Nucleus accumbens (tissue), 56 donors: ENCODE data around the gene FHL2.
"Not testable (repeated sequence)": the region's sequence is repeated elsewhere in the genome, so short reads cannot be mapped to it uniquely, and the experiment has no call there.

Experiments used
- DNase-seq, 56 donors: peaks; one replicate each; lab custom pipeline; 2025; lab: John Stamatoyannopoulos, UW

FHL2 gene

GRCh38 chr2:105361102-105361889 lies 37.6 kb downstream of the FHL2 start:
- no peak for DNase-seq

DNA sequence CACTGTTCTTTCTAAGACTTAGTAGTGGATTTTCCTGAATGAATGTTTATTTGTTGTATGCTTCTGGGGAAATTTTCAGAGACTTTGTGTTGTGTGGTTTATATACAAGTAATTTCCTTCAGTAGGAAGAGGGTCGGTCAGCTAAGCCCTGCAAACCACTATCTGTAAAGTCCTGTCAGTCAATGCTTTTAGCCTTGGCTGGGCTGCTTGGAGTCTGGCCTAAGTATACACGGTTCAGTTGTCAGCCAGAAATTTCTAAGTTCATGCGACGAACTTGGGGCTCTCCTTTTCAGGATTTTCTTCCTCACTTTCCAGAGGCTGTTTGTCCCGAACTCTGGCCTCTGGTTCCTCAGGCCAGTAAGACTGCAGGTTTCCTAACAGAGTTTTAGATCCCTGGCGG lies 40.3 kb downstream of the FHL2 start:
- no peak for DNase-seq

- DNase-seq: no peak
Observed at GRCh38 chr2:105357122-105357521, 41.7 kb downstream of the FHL2 start.

DNA sequence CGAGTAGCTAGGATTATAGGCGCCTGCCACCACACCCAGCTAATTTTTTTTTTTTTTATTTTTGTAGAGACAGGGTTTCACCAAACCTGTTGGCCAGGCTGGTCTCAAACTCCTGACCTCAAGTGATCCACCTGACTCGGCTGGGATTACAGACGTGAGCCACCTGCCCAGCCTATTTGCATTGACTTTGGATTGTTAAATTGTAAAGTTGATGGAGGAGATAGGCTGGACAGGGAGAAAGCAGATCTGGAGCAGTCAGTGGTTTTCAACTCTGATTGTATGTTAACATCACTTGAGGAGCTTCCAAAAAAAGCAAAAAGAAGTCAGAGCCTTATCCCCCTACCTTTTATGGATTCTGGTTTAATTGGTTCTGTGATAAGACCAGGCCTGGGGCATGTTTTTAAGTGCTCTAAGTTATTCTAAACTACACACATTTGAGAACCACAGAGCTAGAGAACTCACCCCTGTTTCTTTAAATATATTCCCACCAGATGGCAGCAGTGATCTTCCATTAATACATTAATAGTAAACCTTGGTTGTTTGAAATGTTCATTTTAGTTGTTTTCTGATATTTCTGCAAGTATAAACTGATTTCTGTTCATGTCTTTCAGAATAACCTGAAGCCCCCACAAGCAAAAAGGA lies 54.0 kb downstream of the FHL2 start:
- no peak for DNase-seq

- no peak for DNase-seq
Observed at GRCh38 chr2:105339414-105339813, 59.4 kb downstream of the FHL2 start.

- DNase-seq: no peak
Observed at GRCh38 chr2:105338020-105338385, 60.8 kb downstream of the FHL2 start.

DNA sequence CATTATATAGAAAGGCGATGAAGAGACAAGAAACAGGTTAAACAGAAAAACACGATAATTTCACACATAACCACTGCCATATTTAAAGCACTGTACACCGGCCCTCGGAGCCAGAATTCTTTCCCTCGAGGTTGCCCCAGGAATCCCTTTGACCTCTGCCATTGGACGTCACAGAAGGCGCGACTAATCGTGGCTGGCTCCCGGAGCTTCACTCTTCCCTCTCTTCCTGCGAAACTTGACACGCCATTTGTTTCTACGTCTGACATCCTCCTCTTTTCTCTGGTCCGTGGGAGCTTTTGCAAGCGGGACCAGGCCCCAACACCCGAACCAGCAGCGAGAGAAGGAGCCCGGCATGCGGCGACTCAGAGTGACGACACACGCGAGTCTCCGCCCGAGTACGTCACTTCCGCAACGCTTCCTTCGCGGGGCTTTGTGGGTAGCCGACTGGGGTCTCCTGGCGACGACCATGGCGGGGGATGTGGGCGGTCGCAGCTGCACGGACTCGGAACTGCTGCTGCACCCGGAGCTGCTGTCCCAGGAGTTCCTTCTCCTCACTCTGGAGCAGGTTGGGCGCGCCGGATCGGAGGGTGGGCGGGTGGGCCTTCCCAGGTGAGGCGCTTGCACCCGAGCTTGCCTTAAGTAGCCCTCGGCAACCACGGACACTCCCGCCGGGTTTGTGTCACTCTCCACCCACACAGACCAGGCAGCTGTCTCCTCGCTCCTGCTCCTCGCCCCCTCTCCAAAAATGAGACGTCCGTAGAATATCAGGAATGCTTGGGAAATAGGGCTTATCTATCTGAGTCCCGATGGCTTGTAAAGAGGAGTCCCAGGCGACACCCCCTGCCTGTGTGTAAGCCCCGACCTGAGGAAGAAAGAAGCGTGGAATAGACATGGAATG lies 61.5 kb downstream of the FHL2 start, which contains the start of gene C2orf49:
C2orf49 (plus strand) TSS at position 419 of the 898 bp plus-strand sequence; CDS start at position 467, 48 bp downstream.
- DNase-seq: peak in 55 of 56 donors; percentile 37 to 98 (median 88)

- no peak for DNase-seq
Observed at GRCh38 chr2:105336786-105337121, 62.1 kb downstream of the FHL2 start.

DNA sequence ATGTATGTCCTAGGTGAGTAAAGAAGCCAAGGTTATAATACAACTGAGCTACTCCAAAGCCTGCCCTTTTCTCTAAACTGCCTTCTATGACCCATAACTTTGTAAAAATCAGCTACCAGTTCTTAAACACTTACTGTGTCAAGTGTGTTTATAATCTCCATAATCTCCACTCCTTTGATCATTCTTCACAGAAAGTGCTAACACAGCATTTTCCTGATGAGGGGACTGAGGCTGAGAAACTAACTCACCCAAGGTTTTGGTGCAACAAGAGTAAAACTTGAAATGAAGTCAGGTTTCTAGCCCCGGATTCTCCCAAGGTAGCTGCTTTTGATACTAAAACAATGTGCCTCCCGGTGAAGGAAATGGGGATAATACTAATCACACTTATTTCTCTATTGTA lies 63.4 kb downstream of the FHL2 start:
- no peak for DNase-seq

DNA sequence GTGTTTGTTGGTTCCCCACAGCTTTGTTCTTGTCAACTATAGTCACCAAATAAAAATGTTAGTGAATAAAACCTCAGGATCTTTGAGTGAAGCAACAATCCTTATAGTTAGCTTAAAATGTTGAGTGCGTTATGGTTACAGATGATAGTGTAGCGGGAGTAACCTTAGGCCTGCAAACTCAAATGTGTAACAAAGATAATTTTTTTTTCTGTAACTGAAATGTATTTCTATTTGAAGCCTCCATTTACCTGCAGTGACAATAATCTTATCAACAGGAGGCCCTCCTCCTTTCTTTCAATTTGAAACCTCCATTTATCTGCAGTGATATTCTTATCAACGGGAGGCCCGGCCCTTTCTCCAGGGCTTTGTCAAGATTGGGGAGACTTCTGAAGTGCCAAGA lies 64.6 kb downstream of the FHL2 start:
- no peak for DNase-seq

- no peak for DNase-seq
Observed at GRCh38 chr2:105330681-105331375, 68.0 kb downstream of the FHL2 start.

GRCh38 chr2:105329561-105330495 lies 69.0 kb downstream of the FHL2 start, which contains the start of gene TGFBRAP1:
TSS of gene TGFBRAP1 (minus strand) at chr2:105329735. CDS start at chr2:105308301, 21,434 bp downstream.
- DNase-seq: peak in 38 of 56 donors; percentile 18 to 73 (median 44)

DNA sequence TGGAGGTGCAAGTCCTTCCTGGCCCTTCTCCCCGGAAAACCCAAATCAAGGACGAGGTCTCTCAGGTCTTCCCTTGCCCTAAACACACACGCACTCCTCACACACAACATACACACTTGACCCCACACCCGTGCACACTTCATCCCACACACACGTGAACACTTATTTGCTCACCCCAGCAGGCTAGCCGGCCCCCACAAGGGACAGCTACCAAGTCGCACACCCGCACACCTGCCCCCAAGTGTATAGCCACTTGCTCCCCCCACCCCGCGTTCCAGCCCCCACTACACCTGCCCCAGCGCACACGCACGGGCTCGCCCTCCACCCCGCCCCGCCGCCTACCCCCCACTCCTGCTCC lies 69.7 kb downstream of the FHL2 start:
- peak in 11 of 56 donors; percentile 10 to 62 (median 38) for DNase-seq

DNA sequence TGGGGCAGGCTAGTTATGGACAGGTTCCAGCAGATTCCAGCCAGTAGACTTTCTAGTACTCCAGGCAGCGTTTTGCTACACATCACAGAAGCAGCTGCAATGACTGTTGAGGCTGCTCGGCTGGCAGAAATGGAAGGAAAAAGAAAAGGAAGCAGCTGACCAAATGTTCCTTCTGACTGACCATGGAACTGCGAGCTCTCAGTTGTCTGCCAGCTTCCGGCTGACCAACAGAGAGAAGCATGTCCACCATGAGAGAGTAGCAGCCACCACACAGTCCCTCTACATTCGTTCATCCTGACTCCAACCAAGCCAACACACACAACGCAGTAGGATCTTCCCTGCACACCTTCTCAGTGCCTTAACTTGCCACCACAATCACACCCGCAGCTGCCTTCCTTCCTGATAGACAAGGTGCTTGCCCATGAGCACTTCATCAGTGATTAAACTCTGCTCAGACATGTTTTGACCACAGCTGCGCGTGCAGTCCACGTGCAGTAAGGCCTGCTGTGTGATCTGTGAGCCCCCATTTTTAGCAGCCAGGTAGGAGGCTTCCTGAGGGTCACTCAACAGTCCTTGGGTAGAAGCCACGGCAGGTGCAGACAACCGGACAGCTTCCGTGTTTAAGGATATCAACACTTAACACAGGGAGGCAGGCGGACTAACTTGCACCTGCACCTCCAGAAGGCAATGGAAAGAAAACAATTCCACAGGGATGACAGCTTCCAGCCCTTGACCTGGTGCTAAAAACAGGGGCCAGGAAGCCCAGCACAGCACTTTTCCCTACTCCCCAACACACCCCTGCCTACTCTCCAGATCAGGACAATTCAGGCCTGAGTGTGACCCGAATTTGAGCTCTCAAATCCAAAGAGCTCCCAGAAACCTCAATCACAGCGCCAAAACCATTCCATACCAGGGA lies 70.3 kb downstream of the FHL2 start:
- DNase-seq: peak in 12 of 56 donors; percentile 7 to 55 (median 26)

DNA sequence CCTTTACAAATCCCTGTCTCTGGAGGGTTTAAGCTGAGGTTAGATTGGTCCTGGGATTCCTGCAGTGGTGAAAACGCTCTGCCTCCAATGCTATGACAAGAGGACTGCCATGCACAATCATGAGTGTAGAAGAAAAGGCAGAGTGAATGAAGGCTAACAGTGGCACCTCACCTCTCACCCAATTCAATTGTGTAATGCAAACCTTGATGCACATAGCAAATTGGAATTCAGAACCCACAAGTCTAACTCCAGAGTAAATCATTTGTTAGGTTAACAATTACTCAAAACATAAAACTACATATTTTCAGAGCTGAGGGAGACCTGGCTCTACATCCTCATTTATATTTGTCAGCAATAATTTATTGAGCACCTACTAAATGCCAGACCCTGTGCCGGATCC lies 71.2 kb downstream of the FHL2 start:
- DNase-seq: no peak

DNA sequence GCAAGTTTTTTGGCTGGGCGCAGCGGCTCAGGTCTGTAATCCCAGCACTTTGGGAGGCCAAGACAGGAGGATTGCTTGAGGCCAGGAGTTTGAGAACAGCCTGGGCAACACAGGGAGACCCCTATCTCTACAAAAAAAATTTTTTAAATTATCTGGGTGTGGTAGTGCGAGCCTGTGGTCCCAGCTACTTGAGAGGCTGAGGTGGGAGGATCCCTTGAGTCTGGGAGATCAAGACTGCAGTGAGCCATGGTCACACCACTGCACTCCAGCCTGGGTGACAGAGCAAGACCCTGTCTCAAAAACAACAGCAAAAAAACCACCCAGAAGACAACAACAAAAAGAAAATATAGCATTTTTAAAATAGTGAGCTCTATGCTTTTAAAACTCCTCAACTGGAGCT lies 71.6 kb downstream of the FHL2 start:
- DNase-seq: not testable (repeated sequence)

- DNase-seq: no peak
Observed at GRCh38 chr2:105325389-105325963, 73.4 kb downstream of the FHL2 start.

DNA sequence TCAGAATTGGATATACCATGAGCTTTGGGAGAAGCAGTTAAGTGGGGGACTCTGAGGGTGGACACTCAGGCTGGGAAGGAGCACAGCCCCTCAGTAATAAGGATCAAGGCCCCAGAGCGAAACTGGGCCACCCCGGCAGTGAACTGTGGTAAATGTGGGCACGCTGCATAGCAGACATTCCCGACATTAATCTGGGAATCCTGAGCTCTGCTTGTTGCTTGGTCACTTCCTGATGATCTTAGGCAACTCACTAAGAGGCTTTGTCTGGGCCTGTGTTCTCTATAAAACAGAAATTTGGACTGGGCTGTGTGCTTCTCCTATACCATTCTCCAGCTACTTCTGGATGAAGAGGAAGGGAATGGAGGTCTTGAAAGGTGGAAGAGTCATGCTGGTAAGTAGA lies 74.1 kb downstream of the FHL2 start:
- no peak for DNase-seq
